OCI-LY3 (cell line): ENCODE measurements around the gene UAP1L1.

Experiments used
- H2AFZ ChIP-seq: fragments of 200-600, 300-600 bp; shearing (Covaris generic); 2 replicates; pipeline ENCODE4 v1.6.0; 2014; ENCODE audit warnings: antibody characterized with exemption, low read depth, low read length
- H3K27ac ChIP-seq: fragments of 200-600, 300-600 bp; sonication (generic); 2 replicates; pipeline ENCODE4 v1.5.1; 2014; ENCODE audit warnings: mild to moderate bottlenecking, low read length, moderate library complexity, mixed read lengths
- H3K27me3 ChIP-seq: fragments of 200-600, 300-600 bp; sonication (generic); 2 replicates; pipeline ENCODE4 v1.6.1; 2014; ENCODE audit warnings: low read depth, low read length, mixed read lengths
- H3K36me3 ChIP-seq: fragments of 200-600, 300-600 bp; sonication (generic); replicated peaks from 2 replicates; pipeline ENCODE3; 2014; ENCODE audit warnings: low read depth, low read length, mixed read lengths
- H3K4me1 ChIP-seq: fragments of 300-600, 200-600 bp; sonication (generic); 2 replicates; pipeline ENCODE4 v1.6.1; 2014; ENCODE audit warnings: low read length, mixed read lengths
- H3K4me2 ChIP-seq: fragments of 200-600, 300-600 bp; sonication (generic); 2 replicates; pipeline ENCODE4 v1.6.1; 2014; ENCODE audit warnings: low read length, mixed read lengths
- H3K4me3 ChIP-seq: fragments of 300-600, 200-600 bp; sonication (generic); 2 replicates; pipeline ENCODE4 v1.5.1; 2014; ENCODE audit warnings: antibody characterized with exemption, mild to moderate bottlenecking, low read length, moderate library complexity
- H3K79me2 ChIP-seq: fragments of 300-600, 200-600 bp; shearing (Covaris generic); 2 replicates; pipeline ENCODE4 v1.6.1; 2014; ENCODE audit warnings: mild to moderate bottlenecking, low read length, mixed read lengths
- H3K9ac ChIP-seq: fragments of 300-600, 200-600 bp; shearing (Covaris generic); 2 replicates; pipeline ENCODE4 v1.6.0; 2014; ENCODE audit warnings: mild to moderate bottlenecking, low read length, moderate library complexity
- H3K9me3 ChIP-seq: fragments of 200-600, 300-600 bp; shearing (Covaris generic); 2 replicates; pipeline ENCODE4 v1.6.1; 2014; ENCODE audit warnings: low read length, mixed read lengths; ENCODE audit not compliant: insufficient read depth
- H4K20me1 ChIP-seq: fragments of 200-600, 300-600 bp; sonication (generic); 2 replicates; pipeline ENCODE4 v1.6.1; 2016; ENCODE audit warnings: low read length, mixed read lengths; ENCODE audit not compliant: insufficient read depth
- CTCF ChIP-seq: fragments of 200-600, 300-600 bp; sonication (generic); IDR thresholded peaks from 2 replicates; pipeline ENCODE4 v1.5.1; 2014; ENCODE audit warnings: antibody characterized with exemption, low read length, low read depth
- EZH2phosphoT487 ChIP-seq: fragments of 200-600 bp; shearing (Covaris generic); IDR thresholded peaks from 2 replicates; pipeline ENCODE4 v1.6.1; 2018; ENCODE audit warnings: antibody characterized with exemption, mixed run types, low read depth

UAP1L1 gene

GRCh38 chr9:137044502-137045177 lies 32.7 kb upstream of the UAP1L1 start:
- Histone ChIP-seq H3K9ac (no peak overlapping the region), H3K4me3 (no peak overlapping the region), H3K9me3 (no peaks in the 10 kb centered on the region), H4K20me1 (0 out of 2 replicates have a peak, but pooled peaks cover 9% of the 10 kb centered on the region), H3K27me3 (peaks cover 24% of the 10 kb centered on the region), H3K4me1 (peaks cover 3% of the 10 kb centered on the region; the same call in 1 of the 2 replicates), H3K79me2 (no peaks in the 10 kb centered on the region), H3K4me2 (no peak overlapping the region), H2AFZ (no peak overlapping the region), H3K27ac (no peak overlapping the region), H3K36me3 (no peaks in the 10 kb centered on the region)
- TF ChIP-seq EZH2phosphoT487: no peak
- TF ChIP-seq CTCF: no peak

GRCh38 chr9:137045294-137046087 lies 31.8 kb upstream of the UAP1L1 start:
- no peak overlapping the region for H3K4me3 ChIP-seq
- H3K9me3 ChIP-seq: no peaks in the 10 kb centered on the region
- H3K36me3 ChIP-seq: no peaks in the 10 kb centered on the region
- no peaks in the 10 kb centered on the region for H3K79me2 ChIP-seq
- H2AFZ ChIP-seq: no peak overlapping the region
- TF ChIP-seq CTCF: no peak
- TF ChIP-seq EZH2phosphoT487: no peak
- H3K4me2 ChIP-seq: no peak overlapping the region
- 0 out of 2 replicates have a peak, but pooled peaks cover 9% of the 10 kb centered on the region for H4K20me1 ChIP-seq
- H3K4me1 ChIP-seq: peaks cover 3% of the 10 kb centered on the region; the same call in 1 of the 2 replicates
- H3K27me3 ChIP-seq: peaks cover 27% of the 10 kb centered on the region
- H3K9ac ChIP-seq: no peak overlapping the region
- no peak overlapping the region for H3K27ac ChIP-seq

- peaks cover 27% of the 10 kb centered on the region for H3K27me3 ChIP-seq
- no peak within 1 kb of the TSS for H3K4me3 ChIP-seq
- no peaks in the 10 kb centered on the region for H3K36me3 ChIP-seq
- H3K79me2 ChIP-seq: no peaks in the 10 kb centered on the region
- peaks cover 3% of the 10 kb centered on the region; the same call in 1 of the 2 replicates for H3K4me1 ChIP-seq
- 0 out of 2 replicates have a peak, but pooled peaks cover 9% of the 10 kb centered on the region for H4K20me1 ChIP-seq
- H2AFZ ChIP-seq: no peak within 1 kb of the TSS
- H3K9ac ChIP-seq: no peak within 1 kb of the TSS
- TF ChIP-seq EZH2phosphoT487 (no peak), CTCF (peak; percentile 72)
- H3K4me2 ChIP-seq: peak within 1 kb of the TSS; percentile 29; the same call in 1 of the 2 replicates
- H3K27ac ChIP-seq: no peak within 1 kb of the TSS
- no peaks in the 10 kb centered on the region for H3K9me3 ChIP-seq
These were observed 31.1 kb upstream of the UAP1L1 start, which contains the start of gene NPDC1 for GRCh38 chr9:137046088-137046787. NPDC1 (minus strand) TSS chr9:137046177; CDS start chr9:137045989, 188 bp downstream.
